HG03457 (cell line): ENCODE measurements around the gene PCED1B.
"Not testable (repeated sequence)": the region's sequence is repeated elsewhere in the genome, so short reads cannot be mapped to it uniquely, and the experiment has no call there.

Experiments
- ATAC-seq: cut with Tn5 transposase; IDR thresholded peaks from one replicate; pipeline ENCODE4 v1.9.1; 2021; ENCODE audit warnings: moderate number of reproducible peaks; ENCODE audit not compliant: unreplicated experiment

PCED1B gene

DNA sequence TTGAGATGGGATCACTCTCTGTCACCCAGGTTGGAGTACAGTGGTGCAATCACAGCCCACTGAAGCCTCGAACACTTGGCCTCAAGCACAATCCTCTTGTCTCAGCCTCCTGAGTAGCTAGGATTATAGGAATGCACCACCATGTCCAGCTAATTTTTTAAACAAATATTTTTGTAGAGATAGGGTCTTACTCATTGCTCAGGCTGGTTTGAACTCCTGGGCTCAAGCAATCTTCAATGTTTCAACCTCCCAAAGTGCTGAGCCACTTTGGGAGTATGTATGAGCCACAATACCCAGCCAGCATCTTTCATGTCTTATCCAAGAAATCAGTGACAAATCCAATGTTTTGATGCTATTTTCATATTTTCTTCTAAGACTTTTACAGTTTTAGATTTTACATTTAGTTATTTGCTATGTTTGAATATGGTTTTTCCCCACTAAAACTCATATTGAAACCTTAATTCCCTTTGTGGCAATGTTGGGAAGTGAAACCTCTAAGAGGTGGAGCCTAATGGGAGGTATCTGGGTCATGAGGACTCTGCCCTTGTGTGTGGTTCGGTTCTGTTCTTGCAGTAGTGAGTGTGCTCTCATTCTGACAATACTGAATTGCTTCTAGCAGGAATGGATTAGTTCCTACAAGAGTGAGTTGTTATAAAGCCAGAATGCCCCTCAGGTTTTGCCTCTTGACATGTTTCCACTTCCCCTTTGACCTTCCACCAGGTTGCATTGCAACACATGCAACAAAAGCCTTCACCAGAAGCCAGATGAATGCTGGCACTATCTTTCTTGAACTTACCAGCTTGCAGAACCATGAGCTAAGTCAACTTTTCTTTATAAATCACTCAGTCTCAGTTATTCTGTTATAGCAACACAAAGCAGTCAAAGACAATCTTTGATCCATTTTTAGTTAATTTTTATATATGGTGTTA lies 81.2 kb downstream of the PCED1B start:
- no peak for ATAC-seq

DNA sequence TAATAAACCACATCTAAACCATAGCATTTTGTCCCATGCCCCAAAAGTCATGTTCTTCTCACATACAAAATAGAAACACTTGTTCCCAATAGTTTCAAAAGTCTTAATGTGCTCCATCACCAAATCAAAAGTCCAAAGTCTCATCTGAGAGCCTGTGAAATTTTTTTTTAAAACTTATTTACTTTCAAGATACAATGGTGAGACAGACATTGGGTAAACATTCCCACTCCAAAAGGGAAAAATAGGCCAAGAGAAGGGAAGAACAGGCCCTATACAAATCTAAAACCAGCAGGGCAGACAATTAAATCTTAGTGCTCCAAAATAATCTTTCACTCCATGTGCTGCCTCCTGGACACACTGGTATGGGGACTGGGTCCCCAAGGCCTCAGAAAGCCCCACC lies 84.7 kb downstream of the PCED1B start:
- no peak for ATAC-seq

DNA sequence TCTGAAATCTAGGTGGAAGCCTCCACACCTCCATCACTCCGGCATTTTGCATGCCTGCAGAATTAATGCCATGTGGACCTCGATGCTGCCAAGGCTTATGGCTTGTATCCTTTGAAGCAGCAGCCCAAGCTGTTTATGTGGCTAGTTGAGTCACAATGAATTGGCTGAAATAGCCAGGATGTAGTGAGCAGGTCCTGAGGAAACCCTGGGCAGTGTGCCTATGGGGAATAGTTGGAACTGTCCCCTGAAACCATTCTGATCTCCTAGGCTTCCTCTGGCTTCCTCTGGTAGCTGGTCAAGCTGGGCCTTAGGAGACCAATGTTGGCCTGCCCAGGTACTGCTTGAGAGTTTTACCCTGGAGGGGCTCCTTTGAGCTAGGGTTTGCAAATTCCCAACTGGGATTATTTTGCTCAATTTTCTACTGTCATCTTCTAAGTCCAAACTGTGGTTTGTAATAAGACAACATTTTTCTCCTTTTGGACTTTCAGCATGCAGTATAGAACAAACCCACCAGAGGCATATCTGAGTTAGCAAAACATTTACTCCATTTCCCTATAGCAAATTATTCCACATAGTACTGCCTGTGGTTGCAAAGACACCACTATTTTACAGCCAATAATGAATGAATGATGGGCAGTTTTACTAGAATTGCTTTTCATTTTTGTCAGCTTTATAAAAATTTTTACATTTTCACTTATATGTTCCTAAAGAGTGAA lies 85.5 kb downstream of the PCED1B start:
- ATAC-seq, result no peak

DNA sequence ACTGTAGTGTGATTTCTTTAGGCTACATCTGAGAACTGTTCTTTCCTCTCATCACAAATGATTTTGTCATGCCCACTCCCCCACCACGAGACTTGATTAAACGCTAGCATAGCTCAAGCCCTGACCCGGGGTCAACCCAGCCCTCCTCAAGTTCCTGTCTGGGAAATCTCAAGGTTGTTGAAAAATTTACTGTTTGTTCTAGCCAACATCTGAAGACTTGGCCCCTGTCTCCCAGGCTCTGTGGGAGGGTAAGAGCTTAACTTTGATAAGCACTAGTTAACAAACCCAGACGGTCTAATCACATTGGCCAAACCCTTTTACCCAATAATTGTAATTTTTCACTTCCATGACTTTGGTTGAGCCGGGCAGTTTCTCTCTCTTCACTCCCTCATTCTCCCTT lies 86.5 kb downstream of the PCED1B start:
- ATAC-seq, result no peak

DNA sequence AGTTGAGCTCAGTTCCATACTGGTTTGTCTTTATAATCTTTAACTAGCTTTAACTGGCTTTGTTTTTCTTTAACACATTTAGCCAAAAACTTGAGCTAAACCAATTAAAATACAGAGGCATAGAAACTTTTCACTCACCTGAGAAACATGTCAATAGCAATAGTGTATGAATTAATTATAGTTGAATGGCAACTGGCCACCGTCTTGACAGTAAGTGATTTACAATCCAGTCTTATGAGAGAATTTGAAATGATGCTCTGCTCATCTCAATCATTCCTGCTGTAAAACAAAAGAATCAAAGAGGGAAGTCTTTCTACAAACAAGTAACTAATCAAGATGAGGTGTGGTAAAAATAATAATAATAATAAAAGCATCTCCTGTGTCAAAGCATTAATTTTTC lies 86.9 kb downstream of the PCED1B start:
- ATAC-seq, result no peak

DNA sequence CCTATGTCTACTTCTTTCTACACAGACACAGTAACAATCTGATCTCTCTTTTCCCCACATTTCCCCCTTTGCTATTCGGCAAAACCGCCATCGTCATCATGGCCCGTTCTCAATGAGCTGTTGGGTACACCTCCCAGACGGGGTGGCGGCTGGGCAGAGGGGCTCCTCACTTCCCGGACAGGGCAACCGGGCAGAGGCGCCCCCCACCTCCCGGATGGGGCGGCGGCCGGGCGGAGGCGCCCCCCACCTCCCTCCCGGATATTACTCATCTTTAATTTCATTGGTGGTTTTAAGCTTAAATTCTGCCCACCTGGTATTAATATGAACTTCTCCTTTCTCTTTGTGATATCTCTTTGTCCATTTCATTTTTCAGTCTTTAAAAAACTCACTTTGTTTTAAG lies 90.9 kb downstream of the PCED1B start:
- ATAC-seq, result not testable (repeated sequence)

DNA sequence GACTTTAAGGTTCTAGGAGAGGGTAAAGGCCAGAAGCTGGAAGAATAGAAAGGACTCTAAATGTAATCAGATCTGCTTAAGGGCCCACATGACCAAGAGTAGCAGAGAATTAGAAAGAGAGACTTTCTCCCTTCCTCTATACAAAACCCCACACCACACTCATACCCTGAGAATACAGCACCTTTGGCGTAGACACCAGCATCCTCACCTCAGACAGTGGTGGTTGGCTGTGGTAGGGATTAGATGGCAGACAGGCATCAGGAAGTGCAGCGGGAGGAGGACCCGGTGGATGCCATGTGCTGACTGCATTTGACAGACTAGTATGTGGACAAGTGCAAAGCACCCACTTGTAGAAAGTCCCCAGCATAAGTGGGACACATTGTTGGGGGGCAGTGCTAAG lies 98.6 kb downstream of the PCED1B start:
- no peak for ATAC-seq

DNA sequence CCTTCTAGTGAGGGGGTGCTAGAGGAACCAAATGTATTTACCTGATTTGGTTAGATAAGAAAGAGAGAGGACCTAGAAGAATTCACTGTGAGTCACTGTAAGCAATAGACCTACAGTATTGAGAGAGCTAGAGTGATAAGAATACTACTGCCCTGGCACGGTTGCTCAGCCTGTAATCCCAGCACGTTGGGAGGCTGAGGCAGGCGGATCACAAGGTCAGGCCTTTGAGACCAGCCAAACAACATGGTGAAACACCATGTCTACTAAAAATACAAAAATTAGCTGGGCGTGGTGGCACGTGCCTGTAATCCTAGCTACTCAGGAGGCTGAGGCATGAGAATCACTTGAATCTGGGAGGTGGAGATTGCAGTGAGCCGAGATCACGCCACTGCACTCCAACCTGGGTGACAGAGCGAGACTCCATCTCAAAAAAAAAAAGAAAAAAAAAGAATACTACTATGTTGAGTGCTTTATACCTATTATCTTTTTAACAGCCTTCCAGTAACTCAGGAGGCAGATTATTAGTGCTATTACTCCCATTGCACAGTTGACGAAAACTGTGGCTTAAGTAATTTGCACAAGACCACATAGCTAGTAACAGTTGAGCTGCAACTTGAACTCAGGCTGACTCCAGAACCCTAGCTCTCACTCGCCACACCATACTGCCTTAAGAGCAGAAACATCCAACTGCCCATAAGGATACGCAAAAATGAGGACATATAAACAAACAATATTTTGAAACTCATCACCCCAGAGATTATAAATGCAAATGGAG lies 102.9 kb downstream of the PCED1B start:
- ATAC-seq, result not testable (repeated sequence)

DNA sequence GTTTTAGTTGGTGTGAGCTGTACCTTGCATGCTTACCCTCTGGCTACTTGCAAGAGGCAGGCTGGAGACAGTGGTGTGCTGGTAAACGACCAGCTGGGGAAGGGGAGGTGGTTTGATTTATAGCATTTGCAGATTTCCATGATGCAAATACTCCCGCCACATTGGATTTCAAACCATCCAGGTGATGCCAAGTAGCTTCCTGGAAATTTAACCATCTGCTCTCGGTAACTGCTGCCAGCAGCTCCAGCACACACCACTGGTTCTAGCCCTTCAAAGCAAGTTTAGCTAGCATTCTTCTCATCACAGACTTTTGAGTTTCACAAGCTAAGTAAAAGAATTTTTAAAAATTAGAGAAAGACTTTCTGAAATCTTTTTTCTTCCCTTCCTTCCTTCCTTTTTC lies 104.8 kb downstream of the PCED1B start:
- ATAC-seq, result no peak

DNA sequence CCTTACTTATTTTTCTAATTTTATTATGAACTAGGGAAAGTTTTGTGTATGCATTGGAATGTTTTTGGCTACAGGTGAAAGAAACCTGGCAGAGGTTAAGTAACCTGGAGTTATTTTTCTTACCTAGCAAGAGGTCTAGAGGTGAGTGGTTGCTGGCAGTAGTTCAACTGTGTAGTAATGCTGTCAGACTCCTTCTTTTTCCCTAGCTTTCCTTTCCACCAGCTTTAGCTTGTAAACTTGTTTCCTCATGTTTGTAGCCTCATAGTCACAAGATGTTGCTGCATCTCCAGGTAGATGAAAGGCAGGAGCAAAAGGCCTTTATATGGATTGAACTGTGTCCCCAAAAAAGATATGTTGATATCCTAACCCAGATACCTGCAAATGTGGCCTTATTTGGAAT lies 105.4 kb downstream of the PCED1B start:
- no peak for ATAC-seq

DNA sequence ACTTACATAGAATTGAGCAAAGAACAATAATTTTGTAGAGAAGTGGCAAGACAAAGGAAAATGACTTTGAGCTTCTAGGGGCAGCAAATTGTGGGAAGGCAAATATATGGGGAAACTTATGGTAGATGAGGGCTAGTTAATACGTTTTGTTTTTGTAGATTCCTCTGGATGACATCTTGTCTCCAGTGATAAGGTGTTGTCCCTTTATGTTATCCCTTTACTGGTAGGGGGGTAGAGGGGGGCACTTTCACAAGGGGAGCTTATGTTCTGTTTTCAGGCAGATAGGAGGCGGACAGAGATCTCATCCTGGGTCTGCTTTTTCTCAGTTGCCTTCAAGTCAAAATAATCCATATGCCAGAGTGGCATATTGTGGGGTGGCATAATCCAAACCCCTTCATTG lies 106.8 kb downstream of the PCED1B start:
- no peak for ATAC-seq

DNA sequence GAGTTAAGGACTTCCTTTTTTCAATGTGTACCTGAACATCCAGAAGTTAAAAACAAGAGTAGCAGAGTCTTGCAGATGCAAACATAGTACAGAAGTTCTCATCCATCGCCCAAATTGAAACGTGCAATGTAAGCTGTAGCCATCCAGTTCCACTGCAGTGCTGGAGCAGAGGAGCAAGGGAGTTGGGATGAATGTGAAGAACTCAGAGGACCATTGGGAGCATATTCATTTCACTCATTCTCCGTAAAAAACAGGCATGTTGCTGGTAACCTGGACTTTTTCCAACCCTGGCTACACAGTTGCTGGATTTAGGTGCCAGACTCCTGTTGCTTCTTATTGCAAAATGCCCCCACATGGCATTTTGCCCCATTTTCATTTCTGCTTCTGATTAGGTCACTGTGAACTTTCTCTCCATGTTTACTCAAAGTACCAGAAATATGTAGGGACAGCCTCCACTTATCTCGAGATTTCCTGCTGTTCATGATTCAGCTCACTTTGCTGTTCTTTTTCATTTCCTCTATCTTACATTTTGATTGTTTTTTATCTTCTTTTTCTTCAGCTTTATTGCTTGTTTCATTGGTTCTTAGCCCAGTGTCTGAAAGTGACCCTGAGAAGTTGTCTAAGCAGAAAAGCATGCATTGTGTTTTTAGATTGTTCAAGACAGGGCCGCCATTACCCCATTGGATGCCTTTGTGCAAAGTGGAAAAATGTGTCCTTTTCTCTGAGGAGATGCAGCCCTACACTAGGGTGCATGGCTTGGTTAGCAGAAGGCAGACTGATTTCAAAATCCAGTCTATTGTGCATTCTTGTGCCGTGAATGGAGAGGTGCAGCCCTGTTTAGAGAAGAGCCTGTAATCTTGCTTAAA lies 109.4 kb downstream of the PCED1B start:
- ATAC-seq, result no peak

DNA sequence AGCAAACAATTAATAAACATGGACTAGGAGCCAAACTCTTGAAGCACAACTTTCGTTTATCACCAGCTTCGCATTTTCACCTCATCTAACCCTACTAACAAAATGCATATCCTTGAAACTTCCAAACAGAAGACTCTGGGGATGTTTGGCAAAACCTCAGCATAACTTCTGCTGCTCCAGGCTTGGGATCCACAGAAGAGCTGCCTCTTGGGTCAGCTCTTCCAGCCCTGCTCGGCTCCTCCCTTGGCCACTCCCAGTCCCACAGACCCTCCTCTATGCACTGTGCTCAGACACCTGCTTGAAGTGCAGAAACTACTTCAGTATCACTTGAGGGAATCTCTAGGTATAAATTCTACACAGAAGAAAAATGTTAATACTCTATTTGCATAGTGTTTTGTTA lies 110.3 kb downstream of the PCED1B start:
- no peak for ATAC-seq

DNA sequence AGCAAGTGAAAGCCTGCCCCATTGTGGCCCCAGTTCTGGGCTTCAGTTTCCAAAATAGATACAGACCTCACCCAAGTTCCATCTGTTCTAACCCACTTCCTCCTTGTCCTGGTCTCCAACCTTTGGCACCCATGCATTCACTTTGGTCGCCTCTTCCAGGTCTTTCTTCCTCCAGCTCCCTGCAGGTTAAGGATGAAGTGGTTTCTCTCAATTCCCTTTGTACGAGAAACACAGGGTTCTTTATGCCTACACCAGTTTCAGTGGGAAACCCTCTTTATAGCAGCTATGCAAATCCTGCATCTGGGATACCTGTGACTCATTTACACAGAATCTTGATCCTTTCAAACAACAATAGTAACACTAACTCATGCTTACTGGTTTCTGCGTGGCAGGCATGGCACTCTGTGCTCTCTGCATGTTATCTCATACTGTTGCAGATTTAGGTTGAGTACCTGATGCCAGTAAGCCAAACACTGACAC lies 110.9 kb downstream of the PCED1B start:
- no peak for ATAC-seq

DNA sequence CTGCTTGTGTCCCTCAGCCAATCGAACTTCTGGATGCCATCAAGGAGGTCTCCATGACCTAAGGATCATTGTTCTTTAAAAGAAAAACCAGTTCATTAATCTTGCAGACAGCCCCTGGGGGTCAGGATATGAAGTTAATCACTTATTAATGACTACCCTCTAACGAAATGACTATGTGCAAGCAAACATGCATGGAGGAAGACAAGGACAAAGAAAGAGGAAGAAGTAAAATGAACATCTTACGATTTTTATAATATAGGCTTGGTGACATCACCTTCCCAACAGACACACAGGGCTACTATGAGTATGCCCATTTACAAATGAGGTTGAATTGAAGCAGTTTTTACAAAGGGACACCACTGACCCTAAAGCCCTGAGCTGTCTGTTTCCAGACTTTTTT lies 111.5 kb downstream of the PCED1B start:
- no peak for ATAC-seq

DNA sequence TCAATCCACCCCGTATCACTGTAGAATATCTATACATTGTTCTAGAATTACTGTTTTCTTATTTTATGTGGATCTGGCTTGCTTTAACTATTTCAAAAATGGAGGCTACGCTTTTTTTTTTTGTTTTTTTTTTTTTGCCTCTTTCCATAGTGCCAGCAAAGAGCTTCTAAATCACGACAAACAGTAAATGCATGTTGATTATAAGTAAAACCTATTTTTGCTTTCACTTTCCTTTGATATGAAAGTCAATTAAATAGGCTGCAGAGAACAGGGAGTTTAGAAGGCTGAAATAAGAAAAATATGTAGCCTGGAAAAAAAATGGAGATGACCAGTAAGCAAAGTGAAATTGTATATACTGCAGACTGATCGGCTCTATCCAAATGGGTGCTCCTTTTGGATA lies 112.6 kb downstream of the PCED1B start:
- no peak for ATAC-seq

DNA sequence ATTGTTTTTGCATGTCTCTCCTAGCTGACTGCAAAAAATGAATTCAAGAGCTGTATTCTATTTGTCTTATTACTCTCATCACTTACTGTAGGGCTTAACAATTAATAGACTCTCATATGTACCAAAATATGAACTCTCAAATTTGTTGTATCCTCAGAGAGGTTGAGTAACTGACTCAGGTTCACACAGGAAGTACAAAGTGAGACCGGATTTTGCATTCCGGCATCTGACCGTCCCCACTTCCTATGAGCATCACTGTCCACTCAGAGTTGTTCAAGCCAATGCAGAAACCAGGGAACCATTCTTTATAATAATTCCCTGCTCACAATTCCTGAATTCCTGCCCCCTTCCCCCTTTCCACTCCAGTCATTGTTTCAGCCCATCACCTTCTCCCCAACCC lies 113.6 kb downstream of the PCED1B start:
- no peak for ATAC-seq

DNA sequence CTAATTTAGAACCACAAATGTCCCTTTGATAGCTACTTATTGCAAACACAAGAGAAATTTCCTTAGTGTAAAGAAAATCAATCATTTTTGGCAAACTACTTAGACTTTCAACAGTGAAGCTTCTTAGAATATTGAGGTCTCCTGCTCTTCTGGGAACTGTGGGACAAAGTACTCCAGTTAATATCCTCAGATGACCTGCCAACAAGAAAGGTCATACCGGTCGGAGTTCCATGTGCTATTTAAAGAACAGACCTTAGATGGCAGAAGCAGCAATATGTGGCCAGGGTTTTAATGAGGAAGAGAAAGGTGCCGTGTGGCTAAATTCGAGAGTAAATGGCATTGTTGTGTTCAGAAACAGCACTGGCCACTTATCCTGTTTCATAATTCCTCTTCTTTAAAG lies 115.1 kb downstream of the PCED1B start:
- no peak for ATAC-seq

DNA sequence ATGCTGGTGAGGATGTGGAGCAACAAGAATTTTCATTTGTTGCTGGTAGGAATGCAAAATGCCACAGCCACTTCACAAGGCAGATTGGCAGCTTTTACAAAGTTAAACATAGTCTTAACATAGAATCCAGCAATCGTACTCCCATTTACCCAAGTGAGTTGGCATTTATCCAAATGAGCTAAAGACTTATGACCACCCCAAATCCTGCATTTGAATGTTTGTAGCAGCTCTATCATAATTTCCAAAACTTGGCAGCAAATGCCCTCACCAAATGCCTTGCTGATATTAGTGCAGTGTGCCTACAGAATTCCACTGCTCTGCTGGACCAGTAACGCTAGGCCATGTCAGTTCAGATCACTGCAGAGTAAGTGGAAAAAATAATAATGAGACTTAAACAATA lies 121.0 kb downstream of the PCED1B start:
- ATAC-seq, result no peak

DNA sequence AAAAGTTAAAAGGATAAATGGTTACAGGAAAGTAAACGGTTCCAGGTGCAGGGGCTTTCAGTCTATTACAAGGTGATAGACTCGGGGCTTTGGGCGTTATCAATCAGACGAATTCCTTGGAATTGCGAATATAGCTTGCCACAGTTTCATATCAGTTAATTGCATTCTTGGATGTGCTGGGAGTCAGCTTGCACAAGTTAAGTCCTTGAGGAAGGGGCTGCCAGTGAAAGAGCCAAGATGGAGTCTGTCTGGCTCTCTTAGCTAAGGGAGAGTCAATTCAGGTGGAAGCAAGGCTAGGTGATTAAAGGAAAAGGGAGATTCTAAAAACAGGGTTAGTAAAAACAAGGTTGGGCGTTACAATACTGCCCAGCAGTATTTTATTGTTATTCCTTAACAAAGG lies 121.8 kb downstream of the PCED1B start:
- ATAC-seq, result not testable (repeated sequence)
